GM23338 (cell line): ENCODE measurements around the gene ZBTB20.

Source experiments
- CREB1 ChIP-seq: fragments of 250-450 bp; sonication (Bioruptor Pico); IDR thresholded peaks from 2 replicates; pipeline ENCODE4 v1.5.0; 2020; ENCODE audit warnings: low read depth, mild to moderate bottlenecking, moderate library complexity
- EZH2 ChIP-seq: fragments of 200-600 bp; sonication (generic); IDR thresholded peaks from one replicate; pipeline ENCODE4 v1.8.0; 2017; ENCODE audit warnings: antibody characterized with exemption, mild to moderate bottlenecking, low read depth; ENCODE audit not compliant: unreplicated experiment
- EZH2phosphoT487 ChIP-seq: fragments of 200-600 bp; sonication (generic); IDR thresholded peaks from one replicate; pipeline ENCODE4 v1.8.1; 2018; ENCODE audit warnings: antibody characterized with exemption; ENCODE audit not compliant: unreplicated experiment
- NANOG ChIP-seq: IDR thresholded peaks from 2 replicates; pipeline ENCODE4 v1.6.1; 2016; ENCODE audit warnings: antibody characterized with exemption, borderline replicate concordance
- POLR2AphosphoS5 ChIP-seq: IDR thresholded peaks from 2 replicates; pipeline ENCODE4 v1.6.1; 2016; ENCODE audit warnings: antibody characterized with exemption, low read depth
- STAT1 ChIP-seq: IDR thresholded peaks from one replicate; pipeline ENCODE4 v1.6.1; 2016; ENCODE audit warnings: antibody characterized with exemption; ENCODE audit not compliant: unreplicated experiment
- ZNF114 ChIP-seq: fragments of 250-450 bp; sonication (Bioruptor Pico); IDR thresholded peaks from 2 replicates; pipeline ENCODE4 v1.5.0; 2020; ENCODE audit warnings: mild to moderate bottlenecking, moderate library complexity
- TF ChIP-seq, protein P1 (sequence below), 2 experiments: fragments of 200-600 bp in 1 of 2; sonication (generic) in 1 of 2; conservative IDR thresholded peaks; 2 replicates each; pipeline versions ENCODE4 v1.5.1 to v1.6.1; 2016 to 2017; ENCODE audit warnings: antibody characterized with exemption in 2 of 2, low read depth in 2 of 2, mild to moderate bottlenecking in 2 of 2, moderate library complexity in 1 of 2
- TF ChIP-seq, protein P2 (sequence below): IDR thresholded peaks from one replicate; pipeline ENCODE4 v1.6.1; 2018; ENCODE audit warnings: antibody characterized with exemption; ENCODE audit not compliant: unreplicated experiment
- TF ChIP-seq, protein P3 (sequence below): fragments of 250-450 bp; sonication (Bioruptor Pico); IDR thresholded peaks from 2 replicates; pipeline ENCODE4 v1.5.0; 2020; ENCODE audit warnings: mild to moderate bottlenecking, moderate library complexity

DNA sequence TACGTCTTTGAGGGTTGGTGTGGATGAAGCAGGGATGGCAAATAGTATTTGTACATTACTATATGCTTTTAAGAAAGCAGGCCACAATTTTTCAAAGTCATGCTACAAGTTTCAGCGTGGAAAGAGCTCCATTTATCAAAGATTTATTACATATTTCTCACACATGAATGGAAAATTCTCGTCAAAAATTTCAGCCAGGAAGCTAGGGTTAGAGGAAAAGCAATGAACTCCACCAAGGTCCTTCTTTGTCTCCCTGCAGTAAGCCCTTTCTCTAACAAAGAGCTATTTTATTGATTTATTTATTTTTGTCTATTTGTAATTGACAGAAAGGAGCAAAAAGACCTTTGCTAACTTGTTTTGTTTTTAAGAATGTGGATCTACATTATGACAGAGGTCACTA, 7.5 kb upstream of the ZBTB20 start:
- TF ChIP-seq, protein P1, sequence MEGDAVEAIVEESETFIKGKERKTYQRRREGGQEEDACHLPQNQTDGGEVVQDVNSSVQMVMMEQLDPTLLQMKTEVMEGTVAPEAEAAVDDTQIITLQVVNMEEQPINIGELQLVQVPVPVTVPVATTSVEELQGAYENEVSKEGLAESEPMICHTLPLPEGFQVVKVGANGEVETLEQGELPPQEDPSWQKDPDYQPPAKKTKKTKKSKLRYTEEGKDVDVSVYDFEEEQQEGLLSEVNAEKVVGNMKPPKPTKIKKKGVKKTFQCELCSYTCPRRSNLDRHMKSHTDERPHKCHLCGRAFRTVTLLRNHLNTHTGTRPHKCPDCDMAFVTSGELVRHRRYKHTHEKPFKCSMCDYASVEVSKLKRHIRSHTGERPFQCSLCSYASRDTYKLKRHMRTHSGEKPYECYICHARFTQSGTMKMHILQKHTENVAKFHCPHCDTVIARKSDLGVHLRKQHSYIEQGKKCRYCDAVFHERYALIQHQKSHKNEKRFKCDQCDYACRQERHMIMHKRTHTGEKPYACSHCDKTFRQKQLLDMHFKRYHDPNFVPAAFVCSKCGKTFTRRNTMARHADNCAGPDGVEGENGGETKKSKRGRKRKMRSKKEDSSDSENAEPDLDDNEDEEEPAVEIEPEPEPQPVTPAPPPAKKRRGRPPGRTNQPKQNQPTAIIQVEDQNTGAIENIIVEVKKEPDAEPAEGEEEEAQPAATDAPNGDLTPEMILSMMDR (conservative IDR thresholded peaks at IDR 0.05; ENCODE audit: low read depth in 2 of 2) = no peak
- TF ChIP-seq EZH2phosphoT487 (no peak), POLR2AphosphoS5 (no peak), EZH2 (no peak), NANOG (no peak), CREB1 (CRISPR knock-in tag) (no peak), ZNF114 (CRISPR knock-in tag) (no peak), STAT1 (no peak)
- TF ChIP-seq, protein P2, sequence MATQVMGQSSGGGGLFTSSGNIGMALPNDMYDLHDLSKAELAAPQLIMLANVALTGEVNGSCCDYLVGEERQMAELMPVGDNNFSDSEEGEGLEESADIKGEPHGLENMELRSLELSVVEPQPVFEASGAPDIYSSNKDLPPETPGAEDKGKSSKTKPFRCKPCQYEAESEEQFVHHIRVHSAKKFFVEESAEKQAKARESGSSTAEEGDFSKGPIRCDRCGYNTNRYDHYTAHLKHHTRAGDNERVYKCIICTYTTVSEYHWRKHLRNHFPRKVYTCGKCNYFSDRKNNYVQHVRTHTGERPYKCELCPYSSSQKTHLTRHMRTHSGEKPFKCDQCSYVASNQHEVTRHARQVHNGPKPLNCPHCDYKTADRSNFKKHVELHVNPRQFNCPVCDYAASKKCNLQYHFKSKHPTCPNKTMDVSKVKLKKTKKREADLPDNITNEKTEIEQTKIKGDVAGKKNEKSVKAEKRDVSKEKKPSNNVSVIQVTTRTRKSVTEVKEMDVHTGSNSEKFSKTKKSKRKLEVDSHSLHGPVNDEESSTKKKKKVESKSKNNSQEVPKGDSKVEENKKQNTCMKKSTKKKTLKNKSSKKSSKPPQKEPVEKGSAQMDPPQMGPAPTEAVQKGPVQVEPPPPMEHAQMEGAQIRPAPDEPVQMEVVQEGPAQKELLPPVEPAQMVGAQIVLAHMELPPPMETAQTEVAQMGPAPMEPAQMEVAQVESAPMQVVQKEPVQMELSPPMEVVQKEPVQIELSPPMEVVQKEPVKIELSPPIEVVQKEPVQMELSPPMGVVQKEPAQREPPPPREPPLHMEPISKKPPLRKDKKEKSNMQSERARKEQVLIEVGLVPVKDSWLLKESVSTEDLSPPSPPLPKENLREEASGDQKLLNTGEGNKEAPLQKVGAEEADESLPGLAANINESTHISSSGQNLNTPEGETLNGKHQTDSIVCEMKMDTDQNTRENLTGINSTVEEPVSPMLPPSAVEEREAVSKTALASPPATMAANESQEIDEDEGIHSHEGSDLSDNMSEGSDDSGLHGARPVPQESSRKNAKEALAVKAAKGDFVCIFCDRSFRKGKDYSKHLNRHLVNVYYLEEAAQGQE = no peak
- TF ChIP-seq, protein P3, sequence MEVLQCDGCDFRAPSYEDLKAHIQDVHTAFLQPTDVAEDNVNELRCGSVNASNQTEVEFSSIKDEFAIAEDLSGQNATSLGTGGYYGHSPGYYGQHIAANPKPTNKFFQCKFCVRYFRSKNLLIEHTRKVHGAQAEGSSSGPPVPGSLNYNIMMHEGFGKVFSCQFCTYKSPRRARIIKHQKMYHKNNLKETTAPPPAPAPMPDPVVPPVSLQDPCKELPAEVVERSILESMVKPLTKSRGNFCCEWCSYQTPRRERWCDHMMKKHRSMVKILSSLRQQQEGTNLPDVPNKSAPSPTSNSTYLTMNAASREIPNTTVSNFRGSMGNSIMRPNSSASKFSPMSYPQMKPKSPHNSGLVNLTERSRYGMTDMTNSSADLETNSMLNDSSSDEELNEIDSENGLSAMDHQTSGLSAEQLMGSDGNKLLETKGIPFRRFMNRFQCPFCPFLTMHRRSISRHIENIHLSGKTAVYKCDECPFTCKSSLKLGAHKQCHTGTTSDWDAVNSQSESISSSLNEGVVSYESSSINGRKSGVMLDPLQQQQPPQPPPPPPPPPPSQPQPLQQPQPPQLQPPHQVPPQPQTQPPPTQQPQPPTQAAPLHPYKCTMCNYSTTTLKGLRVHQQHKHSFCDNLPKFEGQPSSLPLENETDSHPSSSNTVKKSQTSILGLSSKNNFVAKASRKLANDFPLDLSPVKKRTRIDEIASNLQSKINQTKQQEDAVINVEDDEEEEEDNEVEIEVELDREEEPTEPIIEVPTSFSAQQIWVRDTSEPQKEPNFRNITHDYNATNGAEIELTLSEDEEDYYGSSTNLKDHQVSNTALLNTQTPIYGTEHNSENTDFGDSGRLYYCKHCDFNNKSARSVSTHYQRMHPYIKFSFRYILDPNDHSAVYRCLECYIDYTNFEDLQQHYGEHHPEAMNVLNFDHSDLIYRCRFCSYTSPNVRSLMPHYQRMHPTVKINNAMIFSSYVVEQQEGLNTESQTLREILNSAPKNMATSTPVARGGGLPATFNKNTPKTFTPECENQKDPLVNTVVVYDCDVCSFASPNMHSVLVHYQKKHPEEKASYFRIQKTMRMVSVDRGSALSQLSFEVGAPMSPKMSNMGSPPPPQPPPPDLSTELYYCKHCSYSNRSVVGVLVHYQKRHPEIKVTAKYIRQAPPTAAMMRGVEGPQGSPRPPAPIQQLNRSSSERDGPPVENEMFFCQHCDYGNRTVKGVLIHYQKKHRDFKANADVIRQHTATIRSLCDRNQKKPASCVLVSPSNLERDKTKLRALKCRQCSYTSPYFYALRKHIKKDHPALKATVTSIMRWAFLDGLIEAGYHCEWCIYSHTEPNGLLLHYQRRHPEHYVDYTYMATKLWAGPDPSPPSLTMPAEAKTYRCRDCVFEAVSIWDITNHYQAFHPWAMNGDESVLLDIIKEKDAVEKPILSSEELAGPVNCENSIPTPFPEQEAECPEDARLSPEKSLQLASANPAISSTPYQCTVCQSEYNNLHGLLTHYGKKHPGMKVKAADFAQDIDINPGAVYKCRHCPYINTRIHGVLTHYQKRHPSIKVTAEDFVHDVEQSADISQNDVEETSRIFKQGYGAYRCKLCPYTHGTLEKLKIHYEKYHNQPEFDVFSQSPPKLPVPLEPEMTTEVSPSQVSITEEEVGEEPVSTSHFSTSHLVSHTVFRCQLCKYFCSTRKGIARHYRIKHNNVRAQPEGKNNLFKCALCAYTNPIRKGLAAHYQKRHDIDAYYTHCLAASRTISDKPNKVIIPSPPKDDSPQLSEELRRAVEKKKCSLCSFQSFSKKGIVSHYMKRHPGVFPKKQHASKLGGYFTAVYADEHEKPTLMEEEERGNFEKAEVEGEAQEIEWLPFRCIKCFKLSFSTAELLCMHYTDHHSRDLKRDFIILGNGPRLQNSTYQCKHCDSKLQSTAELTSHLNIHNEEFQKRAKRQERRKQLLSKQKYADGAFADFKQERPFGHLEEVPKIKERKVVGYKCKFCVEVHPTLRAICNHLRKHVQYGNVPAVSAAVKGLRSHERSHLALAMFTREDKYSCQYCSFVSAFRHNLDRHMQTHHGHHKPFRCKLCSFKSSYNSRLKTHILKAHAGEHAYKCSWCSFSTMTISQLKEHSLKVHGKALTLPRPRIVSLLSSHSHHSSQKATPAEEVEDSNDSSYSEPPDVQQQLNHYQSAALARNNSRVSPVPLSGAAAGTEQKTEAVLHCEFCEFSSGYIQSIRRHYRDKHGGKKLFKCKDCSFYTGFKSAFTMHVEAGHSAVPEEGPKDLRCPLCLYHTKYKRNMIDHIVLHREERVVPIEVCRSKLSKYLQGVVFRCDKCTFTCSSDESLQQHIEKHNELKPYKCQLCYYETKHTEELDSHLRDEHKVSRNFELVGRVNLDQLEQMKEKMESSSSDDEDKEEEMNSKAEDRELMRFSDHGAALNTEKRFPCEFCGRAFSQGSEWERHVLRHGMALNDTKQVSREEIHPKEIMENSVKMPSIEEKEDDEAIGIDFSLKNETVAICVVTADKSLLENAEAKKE (CRISPR knock-in tag) = no peak
